ENCODE measurements around the gene LRRC49. TPM values are rescaled to one million over a fixed set of nuclear protein-coding genes. Genes with fewer than 3 reads are reported as not detected.

The LRRC49 gene
- total and polyA plus RNA-seq, 12 donors = 9.7 to 149 (median 67.3) TPM

- 47 to 65% methylated on average over 5 of the region's 5 CpGs for WGBS, 2 donors
- peaks cover 0 to 39% (median 19%) of the 10 kb centered on the region in 9 donors for H3K4me1 ChIP-seq
- no peaks in the 10 kb centered on the region for H3K36me3 ChIP-seq
- DNase-seq (peak; percentile 15 to 49), ATAC-seq (peak; percentile 56 to 80 (median 67))
- TF ChIP-seq CTCF (IDR thresholded peaks at IDR 0.05) = no peak
- peaks cover 0 to 3% (median 0%) of the 10 kb centered on the region in 7 donors for H3K27me3 ChIP-seq
- peaks cover 0 to 8% (median 0%) of the 10 kb centered on the region in 11 donors for H3K9me3 ChIP-seq
- H3K27ac ChIP-seq = peak overlapping the region in 7 of 10 donors; percentile 37 to 77 (median 66)
- peak overlapping the region in 1 of 10 donors; percentile 3 for H3K4me3 ChIP-seq
- intact Hi-C loops (cut with DNase I) = loop anchor here in 1 of 10 donors (10.0 kb wide), 1 partner anchor 59 kb away; no protein-coding TSS in a partner anchor
Measured at GRCh38 chr15:71083349-71083748, 190.7 kb downstream of the LRRC49 start.

- Histone ChIP-seq H3K9me3 (peaks cover 0 to 12% (median 0%) of the 10 kb centered on the region in 11 donors), H3K4me1 (peaks cover 0 to 33% (median 18%) of the 10 kb centered on the region in 9 donors), H3K27me3 (peaks cover 0 to 3% (median 0%) of the 10 kb centered on the region in 7 donors), H3K36me3 (no peaks in the 10 kb centered on the region), H3K4me3 (no peak overlapping the region), H3K27ac (peak overlapping the region in 4 of 10 donors; percentile 62 to 77 (median 72))
- intact Hi-C loops (cut with DNase I) = loop anchor here in 1 of 10 donors (10.0 kb wide), 1 partner anchor 59 kb away; no protein-coding TSS in a partner anchor
- TF ChIP-seq CTCF (IDR thresholded peaks at IDR 0.05) = no peak
- WGBS, 2 donors = 97 to 99% methylated on average over 2 of the region's 2 CpGs
- DNase-seq (no peak), ATAC-seq (no peak)
Measured at GRCh38 chr15:71084264-71084663, 191.6 kb downstream of the LRRC49 start.

GRCh38 chr15:71085809-71086208, 193.2 kb downstream of the LRRC49 start:
- H3K27me3 ChIP-seq = peaks cover 0 to 3% (median 0%) of the 10 kb centered on the region in 7 donors
- H3K9me3 ChIP-seq = peaks cover 0 to 12% (median 0%) of the 10 kb centered on the region in 11 donors
- peaks cover 0 to 21% (median 10%) of the 10 kb centered on the region in 9 donors for H3K4me1 ChIP-seq
- ATAC-seq (no peak), DNase-seq (no peak)
- no peak for TF ChIP-seq CTCF (IDR thresholded peaks at IDR 0.05)
- intact Hi-C loops (cut with DNase I) = loop anchor here in 1 of 10 donors (10.0 kb wide), 1 partner anchor 61 kb away; no protein-coding TSS in a partner anchor
- no peak overlapping the region for H3K27ac ChIP-seq
- 74 to 75% methylated on average over 3 of the region's 3 CpGs for WGBS, 2 donors
- no peaks in the 10 kb centered on the region for H3K36me3 ChIP-seq
- no peak overlapping the region for H3K4me3 ChIP-seq

- TF ChIP-seq CTCF (IDR thresholded peaks at IDR 0.05) = no peak
- DNase-seq (no peak), ATAC-seq (no peak)
- Histone ChIP-seq H3K36me3 (no peaks in the 10 kb centered on the region), H3K4me1 (peaks cover 0 to 10% (median 3%) of the 10 kb centered on the region in 9 donors), H3K27me3 (peaks cover 0 to 3% (median 0%) of the 10 kb centered on the region in 7 donors), H3K4me3 (no peak overlapping the region), H3K9me3 (peaks cover 0 to 12% (median 0%) of the 10 kb centered on the region in 11 donors), H3K27ac (no peak overlapping the region)
- intact Hi-C loops (cut with DNase I) = loop anchor here in 1 of 10 donors (10.0 kb wide), 1 partner anchor 63 kb away; no protein-coding TSS in a partner anchor
Measured at GRCh38 chr15:71088155-71088554, 195.5 kb downstream of the LRRC49 start.
